GM21786 (cell line): ENCODE results near the gene LRBA.

ENCODE experiments used
- ATAC-seq: cut with Tn5 transposase; IDR thresholded peaks from one replicate; pipeline ENCODE4 v1.9.1; 2021; ENCODE audit not compliant: unreplicated experiment

Gene LRBA

DNA sequence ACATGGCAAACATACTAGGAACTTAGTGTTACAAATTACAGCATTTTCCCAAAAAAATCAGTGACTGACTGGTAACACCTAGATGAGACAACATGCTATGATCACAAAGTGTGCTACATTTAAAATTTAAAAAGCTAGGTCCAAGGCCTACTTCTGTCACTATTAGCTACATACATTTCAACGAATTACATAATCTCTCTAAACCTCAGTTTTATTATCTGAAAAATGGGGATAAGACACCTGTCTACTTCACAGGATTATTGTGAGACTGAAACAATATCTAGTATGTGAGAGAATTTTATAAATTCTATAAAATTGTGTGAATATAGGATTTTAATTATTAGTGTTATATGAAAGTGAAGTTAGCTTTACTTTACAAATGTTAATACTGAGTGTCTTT, 708.4 kb downstream of the LRBA start:
- no peak for ATAC-seq

DNA sequence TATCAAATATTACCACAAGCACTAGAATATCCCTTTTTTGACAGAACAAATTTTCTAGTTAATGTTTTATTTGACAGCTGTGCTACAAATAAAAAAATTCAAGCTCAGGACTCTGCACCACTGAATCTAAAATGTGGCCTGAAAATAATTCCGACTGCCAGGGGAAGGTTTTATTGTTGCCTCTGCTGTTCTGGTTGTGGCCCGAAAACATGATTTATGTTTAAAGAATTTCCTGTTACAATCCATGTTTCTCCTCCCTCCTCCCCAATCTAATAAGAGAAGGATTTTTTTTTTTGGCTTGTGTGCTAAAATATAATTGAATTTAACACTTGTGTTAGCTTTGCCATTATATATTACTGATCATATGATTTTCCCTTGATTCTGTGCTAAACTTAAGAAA, 709.1 kb downstream of the LRBA start:
- no peak for ATAC-seq

DNA sequence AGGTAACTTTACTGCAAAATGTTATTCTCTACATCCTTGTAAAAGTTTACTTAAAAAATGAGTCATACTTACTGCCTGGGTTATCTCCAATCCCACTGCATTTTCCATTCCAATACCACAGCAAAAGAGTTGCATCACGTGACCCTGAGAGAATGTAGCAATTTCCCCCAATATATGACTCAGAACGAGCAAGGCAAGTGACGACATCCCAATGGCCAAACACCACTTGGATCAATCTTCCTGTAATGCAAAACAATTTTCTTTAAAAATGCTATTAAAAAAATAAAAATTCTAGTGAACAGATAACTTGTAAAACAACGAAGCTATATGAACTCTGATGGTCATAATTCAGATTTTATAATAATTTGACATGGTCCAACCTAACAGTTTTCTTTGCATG, 712.5 kb downstream of the LRBA start:
- no peak for ATAC-seq

DNA sequence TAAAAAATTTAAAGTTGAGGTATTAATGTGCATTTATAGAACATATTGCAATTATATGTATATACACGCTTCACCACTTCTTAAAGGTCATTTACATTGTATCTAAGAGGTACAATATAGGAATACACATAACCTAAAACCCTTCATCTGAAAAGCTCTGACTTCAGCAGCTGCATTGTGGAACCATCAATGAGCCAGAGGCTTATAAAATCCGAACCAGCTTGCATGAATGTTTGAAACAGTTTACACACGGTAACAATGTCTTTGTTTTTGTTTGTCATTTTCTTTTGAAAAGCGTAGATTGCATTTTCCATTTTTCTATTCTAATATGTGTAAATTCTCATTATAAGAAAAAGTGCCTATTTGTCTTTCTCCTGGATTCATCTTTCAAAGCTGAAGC, 715.3 kb downstream of the LRBA start:
- ATAC-seq, result no peak

DNA sequence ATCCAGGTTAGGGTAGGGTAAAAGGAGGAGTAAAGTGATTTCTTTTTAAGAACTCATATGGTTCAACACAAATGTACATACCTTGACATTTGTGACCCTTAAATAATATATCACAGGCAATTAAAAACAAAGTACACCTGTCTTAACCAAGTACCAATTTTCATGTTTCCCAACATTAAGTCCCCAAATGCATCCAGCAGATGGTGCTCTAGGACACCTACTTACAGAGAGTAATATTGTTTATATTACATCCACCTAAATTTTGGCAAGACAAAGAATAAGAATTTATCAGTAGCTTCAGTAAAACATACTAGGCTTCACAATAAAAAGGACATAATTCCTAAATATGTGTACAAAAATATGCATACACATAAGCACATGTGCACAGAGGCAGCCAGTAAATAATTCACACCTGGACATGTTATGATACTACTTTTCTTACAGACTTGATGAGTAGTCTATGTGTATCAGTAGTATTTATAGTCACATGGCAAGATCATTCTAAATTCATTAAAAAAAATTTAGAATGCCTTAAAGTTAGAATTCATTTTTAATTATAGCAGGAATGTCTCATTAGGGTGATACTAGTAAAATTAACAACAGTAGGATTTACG, 717.1 kb downstream of the LRBA start:
- no peak for ATAC-seq

DNA sequence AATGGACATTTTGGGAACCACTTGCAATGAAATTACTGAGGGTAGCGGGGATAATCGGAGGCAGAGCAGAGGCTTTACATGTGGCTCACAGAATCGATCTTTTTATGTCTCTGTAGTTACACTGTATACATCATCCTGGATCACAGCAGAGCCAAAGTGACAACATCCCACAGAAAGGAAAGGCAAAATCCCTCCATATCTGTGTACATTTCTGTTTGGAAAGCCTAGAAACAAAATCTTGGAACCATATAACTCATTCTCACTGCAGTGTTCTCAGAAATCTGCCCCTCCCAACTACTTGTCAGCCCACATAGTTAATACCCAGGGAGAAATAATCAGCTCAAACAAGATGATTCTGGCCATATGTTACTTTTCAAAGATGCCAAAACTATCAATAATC, 725.2 kb downstream of the LRBA start:
- no peak for ATAC-seq

DNA sequence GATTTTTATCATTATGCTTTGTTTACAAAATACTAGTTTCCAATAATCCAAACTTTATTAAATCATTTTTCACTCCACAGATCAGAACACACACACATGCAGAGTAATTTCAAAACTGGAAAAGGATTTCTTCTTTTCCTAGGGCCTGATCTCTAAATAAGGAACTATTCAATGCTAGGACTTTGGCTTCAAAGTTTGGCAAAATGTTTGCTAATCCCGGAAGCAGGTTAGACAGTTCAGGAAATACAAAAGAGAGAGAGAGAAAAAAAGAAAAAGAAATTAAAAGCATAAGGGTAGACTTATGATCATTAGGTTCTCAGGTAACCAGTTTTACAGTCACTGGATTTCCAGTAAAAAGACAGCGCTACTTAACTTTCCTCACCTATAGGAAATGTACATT, 725.9 kb downstream of the LRBA start:
- no peak for ATAC-seq

DNA sequence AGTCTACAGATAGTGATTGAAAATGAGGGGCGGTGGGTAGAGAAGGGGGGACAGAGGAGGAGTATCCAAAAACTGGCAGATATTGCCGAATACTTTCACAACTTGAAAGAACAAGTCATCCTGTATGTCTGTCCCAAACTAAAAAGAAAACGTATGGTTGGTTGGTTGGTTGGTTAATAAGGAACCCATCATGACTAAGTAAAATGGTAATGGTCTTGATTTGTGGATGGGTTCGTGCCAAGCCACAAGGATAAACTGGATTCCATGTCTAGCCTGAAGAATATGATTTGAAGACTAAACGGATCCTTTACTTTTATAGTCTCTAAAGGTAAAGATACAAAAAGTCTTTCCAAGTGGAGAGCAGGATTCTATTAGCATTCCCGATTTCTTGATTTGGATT, 728.4 kb downstream of the LRBA start:
- ATAC-seq, result no peak

DNA sequence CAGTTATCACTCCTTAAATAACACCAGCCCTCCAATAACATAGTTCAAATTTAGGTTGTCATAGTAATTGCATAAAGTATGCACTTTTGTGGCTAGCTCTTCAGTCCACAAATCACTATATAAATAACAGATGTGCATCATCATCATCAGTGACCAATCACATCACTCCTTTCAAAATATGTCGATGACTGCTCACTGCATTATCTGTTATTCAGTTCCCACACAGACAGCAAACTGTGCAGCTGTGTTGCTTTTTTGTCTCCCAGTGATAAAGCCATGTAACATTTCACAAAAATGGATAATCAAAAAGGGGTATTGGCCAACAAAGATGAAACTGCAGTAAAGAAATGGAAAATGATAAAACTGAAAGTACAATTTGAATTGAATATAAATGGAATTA, 731.4 kb downstream of the LRBA start:
- no peak for ATAC-seq

DNA sequence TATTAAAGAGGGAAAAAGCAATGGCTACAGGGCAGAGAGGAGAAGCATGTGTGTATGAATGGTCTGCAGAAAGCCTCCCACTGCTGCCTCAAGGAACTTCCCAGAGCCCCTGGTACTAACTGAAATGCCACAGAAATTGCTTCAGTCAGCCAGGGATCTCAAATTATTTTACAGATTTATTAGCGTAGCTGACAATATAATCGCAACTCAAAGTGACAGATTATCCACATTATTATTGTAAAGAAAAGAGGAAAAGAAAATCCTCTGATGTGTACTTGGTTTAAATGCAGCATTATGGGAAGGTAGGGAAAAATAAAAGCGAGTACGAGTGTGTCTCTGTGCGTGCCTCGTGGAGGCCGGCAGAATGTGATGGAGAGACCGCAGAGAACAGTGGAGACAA, 734.1 kb downstream of the LRBA start:
- ATAC-seq, result no peak

DNA sequence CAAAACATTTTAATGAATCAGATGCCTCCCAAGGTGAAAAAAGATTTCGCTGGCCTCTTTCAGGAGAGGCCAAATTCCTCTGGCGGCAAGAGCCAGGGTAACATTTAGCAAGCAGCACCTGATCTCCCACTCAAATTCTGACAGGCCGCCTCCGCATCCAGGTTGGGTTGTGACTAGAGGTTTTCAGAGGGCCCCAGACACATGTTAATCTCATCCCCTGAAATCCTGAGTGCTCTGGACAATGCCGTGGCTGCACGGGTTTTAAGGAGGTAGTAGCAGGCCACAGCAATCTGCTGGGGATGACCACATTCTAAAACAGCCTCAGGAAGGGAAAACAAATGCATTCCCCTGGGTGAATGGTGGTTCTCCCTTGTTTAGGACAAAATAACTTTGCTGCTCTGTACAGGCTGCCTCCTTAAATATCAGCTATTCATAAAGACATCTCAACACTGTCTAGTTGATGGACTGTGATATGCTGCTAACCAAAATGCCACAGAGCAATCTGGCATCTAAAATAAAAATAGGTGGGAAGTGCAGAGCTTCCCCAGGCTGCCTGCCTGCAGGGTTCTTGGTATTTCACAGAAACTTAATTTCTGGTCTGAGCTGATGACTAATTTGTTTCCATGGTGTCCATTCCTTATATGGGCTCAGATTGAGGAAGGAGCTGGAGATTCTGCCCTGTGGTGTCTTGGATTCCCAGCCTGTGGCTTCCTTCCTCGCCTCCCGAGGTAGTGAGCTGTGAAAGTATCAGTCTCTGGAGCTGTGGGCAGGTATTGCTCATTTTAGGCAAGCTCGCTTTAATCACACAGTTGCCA, 734.8 kb downstream of the LRBA start:
- ATAC-seq, result no peak

DNA sequence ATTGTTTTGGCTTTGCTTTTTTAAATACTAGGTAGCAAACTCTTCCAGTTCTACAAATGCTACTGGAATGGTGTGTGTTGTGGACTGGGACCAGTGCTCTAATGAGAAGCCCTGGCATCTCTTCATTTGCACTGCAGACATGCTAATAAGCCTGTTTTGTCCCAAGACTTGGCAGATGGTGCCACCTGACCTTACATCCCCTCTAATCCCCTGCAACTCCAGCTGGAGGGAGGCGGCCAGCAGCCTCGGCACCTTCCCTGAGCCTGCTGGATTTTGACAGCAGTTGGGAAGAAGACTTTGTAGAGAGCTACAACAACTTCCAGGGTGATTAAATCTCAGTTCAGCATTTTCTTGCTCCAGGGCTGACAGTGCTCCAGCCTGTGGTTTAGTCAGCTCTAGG, 736.9 kb downstream of the LRBA start:
- ATAC-seq, result no peak

DNA sequence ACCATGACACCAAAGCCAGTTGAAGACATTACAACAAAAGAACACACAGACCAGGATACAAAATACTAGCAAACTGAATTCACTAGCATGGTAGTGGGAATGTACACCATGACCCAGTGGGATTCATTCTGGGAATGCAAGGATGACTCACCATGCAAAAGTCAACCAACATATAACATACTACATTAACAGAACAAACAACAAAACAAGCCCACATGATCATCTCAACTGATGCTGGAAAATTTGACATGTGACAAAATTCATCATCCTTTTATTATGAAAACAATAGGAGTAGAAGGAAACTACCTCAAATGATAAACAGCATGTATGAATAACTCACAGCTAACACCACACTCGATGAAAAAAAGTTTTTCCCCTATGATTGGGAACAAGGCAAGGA, 746.6 kb downstream of the LRBA start:
- ATAC-seq, result no peak

DNA sequence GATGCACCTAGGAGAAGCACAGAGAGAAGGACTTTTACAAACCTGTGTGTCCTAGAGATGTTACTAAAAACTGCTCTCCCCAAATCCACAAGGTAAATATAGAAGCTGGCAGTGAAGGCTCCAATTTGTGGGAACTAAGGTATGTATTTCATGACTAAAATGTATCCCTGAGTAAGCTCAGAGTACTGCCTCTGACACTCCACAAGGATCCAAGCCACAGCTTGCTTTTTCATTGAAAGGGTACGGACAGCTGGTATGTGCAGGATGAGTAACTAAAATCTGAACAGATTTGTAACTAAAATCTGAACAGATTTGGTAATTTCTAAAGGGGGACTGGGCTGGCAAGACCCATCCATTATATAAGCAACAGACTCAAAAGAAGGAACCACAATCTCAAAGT, 749.3 kb downstream of the LRBA start:
- no peak for ATAC-seq

DNA sequence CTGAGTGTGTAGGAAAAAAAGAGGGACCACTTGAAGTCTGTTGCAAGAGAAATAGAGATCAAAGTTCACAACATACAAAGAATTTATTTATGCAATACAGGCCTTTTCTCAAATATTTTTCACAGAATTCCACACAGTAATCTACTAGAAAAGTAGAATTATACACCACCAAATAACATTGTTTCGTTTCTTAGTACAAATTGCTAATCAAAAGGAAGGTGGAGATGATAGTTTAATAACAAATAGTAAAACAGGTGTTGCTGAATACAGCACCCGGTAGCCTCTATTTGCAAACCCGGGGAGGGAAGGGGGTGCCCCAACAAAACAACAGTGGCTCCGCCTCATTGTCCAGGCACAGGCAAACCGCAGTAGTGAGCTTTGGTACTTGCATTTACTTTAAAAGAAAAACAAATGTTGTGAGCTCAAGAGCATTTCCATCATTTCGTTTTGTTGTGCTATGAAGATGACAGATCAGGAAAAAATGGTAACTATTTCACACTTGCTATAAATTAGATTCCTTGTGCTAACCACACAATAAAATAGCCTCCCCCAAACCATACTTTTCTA, 750.4 kb downstream of the LRBA start:
- no peak for ATAC-seq

DNA sequence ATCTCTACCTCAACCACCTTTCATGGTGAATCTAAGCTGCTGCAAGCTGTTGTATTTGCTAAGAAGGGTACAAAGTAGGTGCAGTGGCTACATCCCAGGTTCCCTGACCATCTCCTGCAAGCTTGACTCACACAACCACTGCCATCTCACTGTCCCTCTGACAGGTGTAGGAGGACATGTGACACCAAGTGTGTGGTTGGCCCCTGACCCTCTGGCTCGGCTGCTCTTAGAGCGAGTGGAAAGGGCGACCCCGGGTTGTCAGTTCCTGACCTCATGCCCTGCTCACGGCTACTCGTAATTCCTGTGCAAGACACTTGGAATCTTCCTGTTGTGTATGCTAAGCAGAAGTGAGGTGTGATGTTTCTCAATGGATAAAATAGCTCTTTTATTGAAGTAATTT, 752.5 kb downstream of the LRBA start:
- no peak for ATAC-seq

DNA sequence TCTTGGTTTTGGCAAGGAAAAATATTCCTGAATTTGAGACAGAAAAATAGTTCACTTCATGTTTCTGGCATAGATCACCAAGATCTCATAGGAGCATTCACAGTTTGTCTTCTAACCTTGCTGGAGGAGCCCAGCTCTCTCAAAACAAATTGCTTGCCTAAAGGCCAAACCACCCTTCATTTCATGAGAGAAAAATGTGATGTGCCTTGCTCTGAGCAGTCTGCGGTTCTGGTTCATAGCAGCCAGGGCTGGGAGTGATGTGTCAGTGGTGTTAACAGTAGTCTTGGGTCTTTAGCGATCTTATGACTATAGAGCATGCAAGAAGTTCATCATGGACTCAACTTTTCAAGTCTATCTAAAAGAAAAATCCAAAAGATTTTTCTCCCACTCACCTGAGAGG, 753.5 kb downstream of the LRBA start:
- no peak for ATAC-seq

DNA sequence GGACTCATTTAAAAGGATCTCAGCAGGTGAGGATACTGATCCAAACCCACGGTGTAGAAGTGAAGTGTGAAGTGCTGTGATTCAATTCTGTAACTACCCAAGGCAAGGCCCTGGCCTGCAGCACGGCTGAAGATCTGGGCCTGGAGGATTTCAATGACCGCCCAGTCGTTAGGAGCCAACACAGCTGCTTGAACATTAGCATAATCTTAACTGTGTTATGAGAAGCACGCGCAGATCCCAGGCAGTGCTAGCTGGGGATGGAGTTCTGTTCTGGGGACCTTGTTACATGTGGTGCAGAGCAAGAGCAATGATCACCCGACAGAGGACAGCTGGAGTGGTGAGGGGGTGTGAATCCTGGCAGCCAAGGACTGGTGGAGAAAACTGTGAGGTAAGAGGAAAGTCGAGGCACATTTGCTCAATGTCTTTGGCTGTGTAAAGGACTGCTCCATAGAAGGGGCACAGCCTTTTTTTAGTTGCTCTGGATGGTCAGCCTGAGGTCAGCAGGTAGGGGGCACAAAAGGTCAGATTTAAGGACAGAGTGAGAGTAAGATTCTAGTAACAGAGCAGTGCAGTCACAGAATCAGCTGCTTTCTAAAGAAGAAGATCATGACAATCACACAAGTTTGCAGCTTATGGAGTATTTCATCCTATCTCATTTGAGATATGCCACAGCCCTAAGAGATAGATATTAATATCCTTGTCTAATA, 755.1 kb downstream of the LRBA start:
- ATAC-seq, result no peak

DNA sequence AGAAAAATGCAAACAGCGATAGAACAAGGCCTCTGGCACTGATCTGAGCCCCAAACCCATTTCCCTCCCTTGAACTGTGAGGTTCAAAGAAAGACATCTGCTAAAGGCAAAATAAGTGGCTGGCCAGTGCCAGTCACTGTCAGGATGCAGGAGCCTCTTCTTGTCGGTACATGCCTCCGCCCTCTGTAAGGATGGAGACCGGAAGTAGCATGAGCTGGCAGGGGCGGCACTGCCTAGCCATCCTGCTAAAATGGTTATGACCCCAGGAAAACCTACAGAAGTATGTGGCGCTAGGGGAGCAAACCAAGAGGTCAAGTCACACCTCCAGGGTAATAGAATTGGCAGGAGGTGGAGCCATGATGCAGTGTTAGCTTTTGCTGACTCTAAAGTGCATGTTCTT, 756.5 kb downstream of the LRBA start:
- no peak for ATAC-seq

DNA sequence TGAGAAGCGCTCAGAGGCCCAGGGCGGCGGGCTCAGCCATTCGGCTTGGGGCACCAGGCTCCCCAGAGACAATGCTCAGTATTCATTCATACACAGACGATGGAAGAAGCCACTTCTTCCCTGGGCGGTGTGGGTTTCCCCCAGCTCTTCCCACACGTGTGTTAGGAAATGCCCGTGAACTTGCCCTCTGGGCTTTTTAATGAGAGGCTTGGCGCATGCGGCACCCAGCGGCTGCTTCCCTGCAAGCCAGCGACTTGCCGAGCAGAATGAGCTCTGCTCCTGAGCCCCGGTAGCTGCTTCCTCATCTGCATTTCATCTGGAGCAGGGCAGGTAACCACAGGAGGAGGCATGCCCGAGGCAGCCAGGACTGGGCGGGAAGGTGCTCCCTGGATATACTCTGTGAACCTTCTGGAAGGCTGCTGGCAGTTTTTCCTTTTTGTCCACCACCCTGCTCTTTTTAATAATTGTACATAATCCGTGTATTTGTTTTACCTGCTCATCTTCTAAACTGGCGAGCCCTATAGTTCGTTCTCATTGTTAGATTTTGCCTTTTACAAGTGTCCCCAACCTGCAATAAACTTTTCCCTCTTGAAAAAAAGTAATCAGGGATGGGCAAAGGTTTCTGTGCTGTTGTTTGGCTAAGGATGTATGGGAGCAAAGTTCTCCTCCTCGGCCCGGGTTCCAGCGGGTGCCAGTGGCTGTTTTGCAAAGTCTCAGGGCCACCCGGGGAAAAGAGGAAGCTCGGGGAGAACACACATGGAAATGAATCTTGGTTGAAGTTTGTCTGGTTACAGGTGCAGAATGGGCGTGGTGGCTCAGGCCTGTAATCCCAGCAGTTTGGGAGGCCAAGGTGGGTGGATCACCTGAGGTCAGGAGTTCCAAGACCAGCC, 758.0 kb downstream of the LRBA start:
- ATAC-seq, result no peak

DNA sequence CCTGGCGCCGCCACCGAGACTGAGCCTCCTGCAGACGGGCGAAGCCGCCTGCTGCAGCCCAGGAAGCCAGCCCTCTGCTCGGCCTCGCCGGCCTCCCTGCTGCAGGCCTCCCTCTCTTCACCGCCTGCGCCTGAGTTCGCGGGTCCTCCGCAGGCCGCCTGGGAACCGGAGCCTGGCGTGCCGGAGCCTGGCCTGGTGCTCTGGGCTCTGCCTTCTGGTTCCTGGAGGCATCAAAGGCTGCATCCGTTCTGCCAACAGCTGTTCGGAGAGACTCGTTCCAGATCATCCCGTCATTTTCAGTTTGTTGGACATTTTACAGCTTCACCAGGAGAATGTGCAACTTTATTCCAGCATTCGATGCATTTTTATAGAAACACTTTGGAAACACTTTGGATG, 758.9 kb downstream of the LRBA start:
- no peak for ATAC-seq
